ENCODE data around the gene SLC50A1. TPM values are rescaled to one million over a fixed set of nuclear protein-coding genes. Genes with fewer than 3 reads are reported as not detected.

SLC50A1 gene
- polyA plus RNA-seq, 4 donors: 44.6 to 99.5 (median 61.9) TPM

DNA sequence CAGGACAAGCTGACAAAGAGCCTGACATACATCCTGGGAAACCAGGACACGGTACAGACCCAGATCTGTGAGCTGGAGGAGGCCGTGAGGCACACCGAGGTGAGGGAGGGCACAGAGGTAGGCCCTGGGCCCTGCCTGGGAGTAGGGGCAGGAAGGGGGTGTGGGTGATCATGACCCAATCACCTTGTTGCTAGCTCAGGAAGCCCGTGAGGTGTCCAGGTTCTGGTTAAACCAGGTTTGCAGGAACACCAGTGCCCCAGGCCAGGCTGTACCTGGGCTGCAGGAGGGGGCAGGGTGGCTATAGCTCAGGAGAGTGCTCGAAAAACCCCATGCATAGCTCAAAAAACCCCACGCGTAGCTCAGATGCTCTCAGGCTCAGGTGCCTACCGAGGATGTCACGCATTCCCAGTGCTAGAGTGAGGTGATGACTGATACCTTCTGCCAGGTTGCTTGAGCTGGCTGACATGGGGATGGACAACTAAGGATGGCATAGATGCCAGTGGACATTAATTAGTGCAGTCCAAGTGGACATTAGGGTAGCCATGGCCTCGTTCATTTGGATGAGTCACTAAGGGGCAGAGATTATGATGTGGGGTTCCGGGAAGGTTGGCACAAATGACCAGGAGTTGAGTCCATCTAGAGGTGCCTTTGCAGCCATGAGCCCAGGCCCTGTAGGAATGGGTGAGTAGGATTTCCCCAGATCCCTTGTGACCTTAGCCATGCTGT lies 41.7 kb downstream of the SLC50A1 start:
- H3K4me1 ChIP-seq (ENCODE audit: control insufficient read depth in 3 of 3, insufficient read depth in 2 of 3, low read depth in 1 of 3, low read length in 2 of 3): peaks cover 3 to 8% (median 4%) of the 10 kb centered on the region in 3 donors
- DNase-seq (no peak), FAIRE-seq (no peak)
- peaks cover 0 to 24% (median 2%) of the 10 kb centered on the region in 3 donors for H3K27me3 ChIP-seq (ENCODE audit: control insufficient read depth in 3 of 3, insufficient read depth in 3 of 3, low read length in 3 of 3)
- H3K27ac ChIP-seq (ENCODE audit: low read depth in 1 of 3, low read length in 2 of 3): no peak overlapping the region
- WGBS, 3 donors: 62 to 81% (median 64%) methylated on average over 11 of the region's 11 CpGs
- H3K36me3 ChIP-seq (ENCODE audit: control insufficient read depth in 3 of 3, insufficient read depth in 2 of 3, low read depth in 1 of 3, low read length in 3 of 3): peaks cover 0 to 5% (median 0%) of the 10 kb centered on the region in 3 donors
- H3K9me3 ChIP-seq (ENCODE audit: control insufficient read depth in 2 of 2, insufficient read depth in 1 of 2, low read depth in 1 of 2, low read length in 1 of 2): no peaks in the 10 kb centered on the region
- no peak overlapping the region for H3K4me3 ChIP-seq (ENCODE audit: low read depth in 1 of 3, low read length in 3 of 3)

DNA sequence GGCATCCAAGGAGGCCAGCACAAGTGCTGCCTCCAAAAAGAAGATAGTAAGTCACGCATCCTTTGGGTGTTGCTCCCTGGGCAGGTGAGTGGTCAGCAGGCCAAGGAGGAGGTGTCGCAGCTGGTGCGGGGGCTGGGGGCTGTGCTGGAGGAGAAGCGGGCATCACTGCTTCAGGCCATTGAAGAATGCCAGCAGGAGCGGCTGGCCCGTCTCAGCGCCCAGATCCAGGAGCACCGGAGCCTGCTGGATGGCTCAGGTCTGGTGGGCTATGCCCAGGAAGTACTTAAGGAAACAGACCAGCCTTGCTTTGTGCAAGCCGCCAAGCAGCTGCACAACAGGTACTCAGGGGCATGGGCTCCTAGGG lies 42.2 kb downstream of the SLC50A1 start:
- H3K36me3 ChIP-seq (ENCODE audit: control insufficient read depth in 3 of 3, insufficient read depth in 2 of 3, low read depth in 1 of 3, low read length in 3 of 3): peaks cover 0 to 5% (median 0%) of the 10 kb centered on the region in 3 donors
- H3K4me1 ChIP-seq (ENCODE audit: control insufficient read depth in 3 of 3, insufficient read depth in 2 of 3, low read depth in 1 of 3, low read length in 2 of 3): peaks cover 3 to 6% (median 4%) of the 10 kb centered on the region in 3 donors
- no peaks in the 10 kb centered on the region for H3K9me3 ChIP-seq (ENCODE audit: control insufficient read depth in 2 of 2, insufficient read depth in 1 of 2, low read depth in 1 of 2, low read length in 1 of 2)
- WGBS, 3 donors: 96 to 99% (median 97%) methylated on average over 9 of the region's 9 CpGs
- no peak for FAIRE-seq
- H3K4me3 ChIP-seq (ENCODE audit: low read depth in 1 of 3, low read length in 3 of 3): no peak overlapping the region
- H3K27me3 ChIP-seq (ENCODE audit: control insufficient read depth in 3 of 3, insufficient read depth in 3 of 3, low read length in 3 of 3): peaks cover 0 to 24% (median 2%) of the 10 kb centered on the region in 3 donors
- no peak overlapping the region for H3K27ac ChIP-seq (ENCODE audit: low read depth in 1 of 3, low read length in 2 of 3)
- no peak for DNase-seq

DNA sequence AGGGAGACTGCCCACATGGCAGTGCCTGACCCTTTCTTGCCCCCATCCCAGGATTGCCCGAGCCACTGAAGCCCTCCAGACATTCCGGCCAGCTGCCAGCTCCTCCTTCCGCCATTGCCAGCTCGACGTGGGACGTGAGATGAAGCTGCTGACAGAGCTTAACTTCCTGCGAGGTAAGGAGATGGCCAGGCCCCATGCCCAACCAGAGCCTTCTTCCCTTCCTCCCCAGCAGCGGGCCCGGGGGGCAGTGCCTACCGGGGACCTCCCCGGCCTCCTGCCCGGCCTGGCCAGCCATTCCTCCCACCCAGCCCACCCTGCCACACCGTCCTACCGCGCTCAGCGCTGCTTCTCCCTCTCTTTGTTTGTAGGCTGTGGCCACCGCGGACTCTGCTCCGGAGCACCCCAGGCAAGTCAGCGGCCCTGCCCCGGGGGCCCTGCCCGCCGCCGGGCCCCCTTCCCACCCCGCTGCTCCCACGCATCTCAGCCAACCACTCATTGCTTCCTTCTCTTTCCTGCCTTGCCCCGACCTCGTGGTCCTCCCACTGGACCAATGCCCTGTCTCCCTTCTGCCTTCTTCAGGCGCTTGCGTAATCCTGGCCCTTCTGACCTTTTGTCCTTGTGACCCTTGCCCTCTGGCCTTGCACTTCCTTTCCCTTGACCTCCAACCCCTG lies 42.9 kb downstream of the SLC50A1 start:
- no peak overlapping the region for H3K27ac ChIP-seq (ENCODE audit: low read depth in 1 of 3, low read length in 2 of 3)
- peaks cover 3 to 6% (median 4%) of the 10 kb centered on the region in 3 donors for H3K4me1 ChIP-seq (ENCODE audit: control insufficient read depth in 3 of 3, insufficient read depth in 2 of 3, low read depth in 1 of 3, low read length in 2 of 3)
- no peak overlapping the region for H3K4me3 ChIP-seq (ENCODE audit: low read depth in 1 of 3, low read length in 3 of 3)
- WGBS, 3 donors: 66 to 82% (median 74%) methylated on average over 23 to 30 of the region's 30 CpGs
- FAIRE-seq: no peak
- H3K27me3 ChIP-seq (ENCODE audit: control insufficient read depth in 3 of 3, insufficient read depth in 3 of 3, low read length in 3 of 3): peaks cover 0 to 20% (median 2%) of the 10 kb centered on the region in 3 donors
- no peak for DNase-seq
- no peaks in the 10 kb centered on the region for H3K9me3 ChIP-seq (ENCODE audit: control insufficient read depth in 2 of 2, insufficient read depth in 1 of 2, low read depth in 1 of 2, low read length in 1 of 2)
- peaks cover 0 to 5% (median 0%) of the 10 kb centered on the region in 3 donors for H3K36me3 ChIP-seq (ENCODE audit: control insufficient read depth in 3 of 3, insufficient read depth in 2 of 3, low read depth in 1 of 3, low read length in 3 of 3)

DNA sequence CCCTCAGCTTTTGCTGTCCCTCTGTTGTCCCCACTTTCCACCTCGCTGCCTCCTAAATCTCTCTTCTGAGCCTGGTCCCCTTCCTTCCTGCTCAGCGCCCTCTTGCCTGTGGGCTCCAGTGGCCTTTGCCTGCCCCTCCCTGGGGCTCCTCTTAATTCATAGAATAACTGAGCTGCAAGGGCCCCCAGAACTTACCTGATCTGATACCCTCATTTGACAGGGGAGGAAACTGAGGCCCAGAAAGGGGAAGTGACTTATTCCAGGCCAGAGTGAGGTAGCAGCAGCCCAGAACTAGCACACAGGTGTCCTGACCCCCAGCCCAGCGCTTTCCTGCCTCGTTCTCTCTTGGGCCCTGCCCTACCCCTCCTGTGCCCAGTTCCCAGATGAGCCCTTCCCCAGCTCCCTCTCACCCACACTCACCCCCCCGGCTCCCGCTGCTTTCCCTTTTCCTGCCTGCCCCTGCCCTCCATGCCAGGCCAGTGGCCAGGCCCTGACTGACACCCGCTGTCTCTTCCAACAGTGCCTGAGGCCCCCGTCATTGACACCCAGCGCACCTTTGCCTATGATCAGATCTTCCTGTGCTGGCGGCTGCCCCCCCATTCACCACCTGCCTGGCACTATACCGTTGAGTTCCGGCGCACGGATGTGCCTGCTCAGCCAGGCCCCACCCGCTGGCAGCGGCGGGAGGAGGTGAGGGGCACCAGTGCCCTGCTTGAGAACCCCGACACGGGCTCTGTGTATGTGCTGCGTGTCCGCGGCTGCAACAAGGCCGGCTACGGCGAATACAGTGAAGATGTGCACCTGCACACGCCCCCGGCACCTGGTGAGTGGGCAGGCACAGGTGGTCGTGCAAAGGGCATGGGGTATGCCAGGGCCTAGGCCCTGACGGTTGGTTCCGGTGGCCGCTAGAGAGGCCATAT lies 43.7 kb downstream of the SLC50A1 start:
- Histone ChIP-seq H3K27me3 (ENCODE audit: control insufficient read depth in 3 of 3, insufficient read depth in 3 of 3, low read length in 3 of 3) (peaks cover 0 to 12% (median 0%) of the 10 kb centered on the region in 3 donors), H3K4me1 (ENCODE audit: control insufficient read depth in 3 of 3, insufficient read depth in 2 of 3, low read depth in 1 of 3, low read length in 2 of 3) (peaks cover 3 to 6% (median 4%) of the 10 kb centered on the region in 3 donors), H3K4me3 (ENCODE audit: low read depth in 1 of 3, low read length in 3 of 3) (no peak overlapping the region), H3K27ac (ENCODE audit: low read depth in 1 of 3, low read length in 2 of 3) (no peak overlapping the region), H3K36me3 (ENCODE audit: control insufficient read depth in 3 of 3, insufficient read depth in 2 of 3, low read depth in 1 of 3, low read length in 3 of 3) (peaks cover 0 to 5% (median 0%) of the 10 kb centered on the region in 3 donors), H3K9me3 (ENCODE audit: control insufficient read depth in 2 of 2, insufficient read depth in 1 of 2, low read depth in 1 of 2, low read length in 1 of 2) (no peaks in the 10 kb centered on the region)
- FAIRE-seq (no peak), DNase-seq (no peak)
- 47 to 89% (median 70%) methylated on average over 30 to 31 of the region's 31 CpGs for WGBS, 3 donors

DNA sequence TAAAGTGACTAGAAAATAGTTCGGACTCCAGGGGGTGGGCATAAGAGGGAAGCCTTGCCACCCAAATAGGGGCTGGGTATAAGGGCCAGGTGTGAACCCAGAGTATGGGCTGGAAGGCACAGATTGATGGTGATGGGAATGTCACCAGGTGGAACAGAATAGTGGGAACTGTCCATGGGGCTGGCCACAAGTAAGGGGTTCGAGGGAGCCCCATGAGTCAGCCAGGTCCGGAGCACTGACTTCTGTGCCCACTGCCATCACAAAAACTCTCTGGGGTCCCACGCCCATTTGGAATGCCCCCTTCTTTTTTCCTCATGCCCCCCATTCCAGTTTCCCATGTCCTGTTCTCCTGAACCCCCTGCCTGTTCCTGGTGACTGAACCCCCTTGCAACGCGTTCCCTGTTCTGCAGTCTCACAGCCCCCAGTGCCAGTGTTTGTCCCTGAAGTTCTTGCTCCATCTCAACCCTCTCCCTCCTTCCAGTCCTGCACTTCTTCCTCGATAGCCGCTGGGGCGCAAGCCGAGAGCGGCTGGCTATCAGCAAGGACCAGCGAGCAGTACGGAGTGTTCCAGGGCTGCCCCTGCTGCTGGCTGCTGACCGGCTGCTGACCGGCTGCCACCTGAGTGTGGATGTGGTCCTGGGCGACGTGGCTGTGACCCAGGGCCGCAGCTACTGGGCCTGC lies 45.9 kb downstream of the SLC50A1 start:
- H3K4me1 ChIP-seq (ENCODE audit: control insufficient read depth in 3 of 3, insufficient read depth in 2 of 3, low read depth in 1 of 3, low read length in 2 of 3): peaks cover 4 to 20% (median 8%) of the 10 kb centered on the region in 3 donors
- H3K9me3 ChIP-seq (ENCODE audit: control insufficient read depth in 2 of 2, insufficient read depth in 1 of 2, low read depth in 1 of 2, low read length in 1 of 2): no peaks in the 10 kb centered on the region
- H3K27me3 ChIP-seq (ENCODE audit: control insufficient read depth in 3 of 3, insufficient read depth in 3 of 3, low read length in 3 of 3): no peaks in the 10 kb centered on the region
- WGBS, 3 donors: 87 to 94% (median 93%) methylated on average over 18 of the region's 18 CpGs
- no peak overlapping the region for H3K27ac ChIP-seq (ENCODE audit: low read depth in 1 of 3, low read length in 2 of 3)
- FAIRE-seq: no peak
- peaks cover 0 to 10% (median 0%) of the 10 kb centered on the region in 3 donors for H3K36me3 ChIP-seq (ENCODE audit: control insufficient read depth in 3 of 3, insufficient read depth in 2 of 3, low read depth in 1 of 3, low read length in 3 of 3)
- H3K4me3 ChIP-seq (ENCODE audit: low read depth in 1 of 3, low read length in 3 of 3): no peak overlapping the region
- DNase-seq: no peak

DNA sequence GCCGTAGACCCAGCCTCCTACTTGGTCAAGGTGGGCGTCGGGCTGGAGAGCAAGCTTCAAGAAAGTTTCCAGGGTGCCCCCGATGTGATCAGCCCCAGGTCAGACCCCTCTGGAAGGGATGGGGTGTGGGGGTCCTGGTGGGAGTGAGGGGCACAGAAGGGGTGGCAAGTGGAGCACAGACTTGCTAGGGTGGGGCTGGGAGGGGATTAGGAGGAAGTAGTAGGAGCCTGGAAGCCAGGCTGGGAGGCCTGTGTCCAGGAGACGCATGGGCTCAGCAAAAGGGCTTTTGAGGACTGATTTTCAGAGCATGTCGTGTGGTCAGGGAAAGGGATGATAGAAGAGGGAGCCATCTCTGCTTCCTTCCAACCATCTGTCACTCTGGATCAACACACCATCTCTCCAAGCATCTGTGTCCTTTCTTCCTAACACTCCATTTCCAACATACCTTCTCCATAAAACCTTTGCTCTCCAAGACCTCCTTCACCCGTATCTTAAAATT lies 46.4 kb downstream of the SLC50A1 start:
- H3K27ac ChIP-seq (ENCODE audit: low read depth in 1 of 3, low read length in 2 of 3): no peak overlapping the region
- no peaks in the 10 kb centered on the region for H3K27me3 ChIP-seq (ENCODE audit: control insufficient read depth in 3 of 3, insufficient read depth in 3 of 3, low read length in 3 of 3)
- peaks cover 4 to 20% (median 8%) of the 10 kb centered on the region in 3 donors for H3K4me1 ChIP-seq (ENCODE audit: control insufficient read depth in 3 of 3, insufficient read depth in 2 of 3, low read depth in 1 of 3, low read length in 2 of 3)
- 89 to 91% (median 91%) methylated on average over 6 to 7 of the region's 7 CpGs for WGBS, 3 donors
- no peak for FAIRE-seq
- H3K36me3 ChIP-seq (ENCODE audit: control insufficient read depth in 3 of 3, insufficient read depth in 2 of 3, low read depth in 1 of 3, low read length in 3 of 3): peaks cover 0 to 10% (median 0%) of the 10 kb centered on the region in 3 donors
- H3K9me3 ChIP-seq (ENCODE audit: control insufficient read depth in 2 of 2, insufficient read depth in 1 of 2, low read depth in 1 of 2, low read length in 1 of 2): no peaks in the 10 kb centered on the region
- no peak overlapping the region for H3K4me3 ChIP-seq (ENCODE audit: low read depth in 1 of 3, low read length in 3 of 3)
- no peak for DNase-seq

DNA sequence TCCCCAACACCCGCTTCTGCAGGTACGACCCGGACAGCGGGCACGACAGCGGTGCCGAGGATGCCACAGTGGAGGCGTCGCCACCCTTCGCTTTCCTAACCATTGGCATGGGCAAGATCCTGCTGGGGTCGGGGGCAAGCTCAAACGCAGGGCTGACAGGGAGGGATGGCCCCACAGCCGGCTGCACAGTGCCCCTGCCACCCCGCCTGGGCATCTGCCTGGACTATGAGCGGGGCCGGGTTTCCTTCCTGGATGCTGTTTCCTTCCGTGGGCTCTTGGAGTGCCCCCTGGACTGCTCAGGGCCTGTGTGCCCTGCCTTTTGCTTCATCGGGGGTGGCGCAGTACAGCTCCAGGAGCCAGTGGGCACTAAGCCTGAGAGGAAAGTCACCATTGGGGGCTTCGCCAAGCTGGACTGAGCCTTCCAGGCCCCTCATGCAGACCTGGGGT lies 48.1 kb downstream of the SLC50A1 start:
- no peak overlapping the region for H3K27ac ChIP-seq (ENCODE audit: low read depth in 1 of 3, low read length in 2 of 3)
- FAIRE-seq: no peak
- peaks cover 0 to 6% (median 0%) of the 10 kb centered on the region in 3 donors for H3K36me3 ChIP-seq (ENCODE audit: control insufficient read depth in 3 of 3, insufficient read depth in 2 of 3, low read depth in 1 of 3, low read length in 3 of 3)
- whole genome bisulfite sequencing, 3 donors: 86 to 92% (median 91%) methylated on average over 20 of the region's 20 CpGs
- no peaks in the 10 kb centered on the region for H3K9me3 ChIP-seq (ENCODE audit: control insufficient read depth in 2 of 2, insufficient read depth in 1 of 2, low read depth in 1 of 2, low read length in 1 of 2)
- DNase-seq: no peak
- peaks cover 4 to 20% (median 8%) of the 10 kb centered on the region in 3 donors for H3K4me1 ChIP-seq (ENCODE audit: control insufficient read depth in 3 of 3, insufficient read depth in 2 of 3, low read depth in 1 of 3, low read length in 2 of 3)
- H3K4me3 ChIP-seq (ENCODE audit: low read depth in 1 of 3, low read length in 3 of 3): no peak overlapping the region
- no peaks in the 10 kb centered on the region for H3K27me3 ChIP-seq (ENCODE audit: control insufficient read depth in 3 of 3, insufficient read depth in 3 of 3, low read length in 3 of 3)
